HCT116 (cell line): ENCODE data around the gene RPTOR. TPM values are rescaled to one million over a fixed set of nuclear protein-coding genes. Genes with fewer than 3 reads are reported as not detected.

Source experiments
- ATAC-seq: fragments of 200-7000 bp; cut with Tn5 transposase; 2 replicates; pipeline ENCODE4 v1.9.1; 2020; ENCODE audit warnings: mild to moderate bottlenecking, moderate library complexity
- BruUV-seq: library from RNA; stranded (reverse); fragments of 400-500 nt; replicated peaks from 2 replicates; lab custom pipeline; 2021; lab: Mats Ljungman, UMichigan
- CTCF ChIA-PET: fragments of 300-600 bp; sonication (Branson Sonifier 250); formaldehyde crosslinking; loops from one replicate; lab custom pipeline; 2021; ENCODE audit warnings: antibody characterized with exemption; lab: Charles Lee
- POLR2A ChIA-PET: fragments of 300-600, 350-600 bp; sonication (Branson Sonifier 250); formaldehyde crosslinking; loops from one replicate; lab custom pipeline; 2021; ENCODE audit warnings: antibody characterized with exemption; lab: Charles Lee
- RAD21 ChIA-PET, 2 experiments: fragments of 300-600 bp; sonication (Branson Sonifier 250); formaldehyde crosslinking; loops; one replicate each; lab custom pipeline; 2023; ENCODE audit warnings: low total read pairs in 2 of 2; ENCODE audit not compliant: uncharacterized antibody in 2 of 2, unreplicated experiment in 2 of 2, low non-redundant PET in 1 of 2; lab: Charles Lee
- DNase-seq: peaks from one replicate; pipeline ENCODE4 v3.0.0-alpha.2; 2010; ENCODE audit warnings: low read depth, low spot score
- H2AFZ ChIP-seq: fragments of 200-600 bp; shearing (Covaris generic), sonication (generic); 2 replicates; pipeline ENCODE4 v1.6.1; 2017; ENCODE audit warnings: low read depth, mixed run types, mixed read lengths, antibody characterized with exemption, low read length; ENCODE audit not compliant: poor library complexity, severe bottlenecking
- H3K27ac ChIP-seq: 2 replicates; pipeline ENCODE4 v1.5.1; 2012; ENCODE audit warnings: low read depth, low read length
- H3K27me3 ChIP-seq: fragments of 200-600 bp; sonication (generic); 2 replicates; pipeline ENCODE4 v1.6.1; 2016; ENCODE audit warnings: mixed run types, low read length, mixed read lengths; ENCODE audit not compliant: insufficient read depth
- H3K36me3 ChIP-seq, 2 experiments: fragments of 200-500 bp in 1 of 2; fragments of 200-600 bp in 1 of 2; sonication (Bioruptor generic) in 1 of 2; sonication (generic) in 1 of 2; 2 replicates each; pipeline versions ENCODE4 v1.5.1 to v1.6.1; 2014 to 2016; ENCODE audit warnings: low read length in 2 of 2, inconsistent platforms in 1 of 2, mixed read lengths in 1 of 2, mixed run types in 1 of 2; ENCODE audit not compliant: insufficient read depth in 2 of 2, control insufficient read depth in 1 of 2
- H3K4me1 ChIP-seq, 2 experiments: fragments of 200-600 bp in 1 of 2; sonication (generic) in 1 of 2; 2 replicates each; pipeline versions ENCODE4 v1.5.1 to v1.6.1; 2012 to 2017; ENCODE audit warnings: low read length in 2 of 2, inconsistent platforms in 1 of 2, mild to moderate bottlenecking in 1 of 2, mixed read lengths in 1 of 2, mixed run types in 1 of 2, moderate library complexity in 1 of 2; ENCODE audit not compliant: insufficient read depth in 2 of 2, control insufficient read depth in 1 of 2
- H3K4me2 ChIP-seq: fragments of 200-600 bp; sonication (generic); 2 replicates; pipeline ENCODE4 v1.6.1; 2017; ENCODE audit warnings: mixed run types, low read length, mixed read lengths
- H3K4me3 ChIP-seq, 2 experiments: fragments of 200-600 bp in 1 of 2; sonication (generic) in 1 of 2; replicated peaks in 1 of 2; 2 replicates each; pipeline ENCODE4 v1.5.1; 2011 to 2016; ENCODE audit warnings: low read length in 2 of 2, control low read depth in 1 of 2, low read depth in 1 of 2, mild to moderate bottlenecking in 1 of 2, mixed read lengths in 1 of 2, mixed run types in 1 of 2
- H3K79me2 ChIP-seq: fragments of 200-600 bp; sonication (generic); 2 replicates; pipeline ENCODE4 v1.6.1; 2017; ENCODE audit warnings: mild to moderate bottlenecking, mixed run types, low read length, moderate library complexity, mixed read lengths; ENCODE audit not compliant: insufficient read depth
- H3K9ac ChIP-seq: fragments of 200-600 bp; sonication (generic); 2 replicates; pipeline ENCODE4 v1.6.1; 2016; ENCODE audit warnings: low read length, mixed read lengths
- H3K9me2 ChIP-seq: fragments of 200-600 bp; sonication (generic), shearing (Covaris generic); 2 replicates; pipeline ENCODE4 v1.6.1; 2017; ENCODE audit warnings: mixed run types, mild to moderate bottlenecking, moderate library complexity; ENCODE audit not compliant: insufficient read depth
- H3K9me3 ChIP-seq, 2 experiments: fragments of 200-500 bp in 1 of 2; fragments of 200-600 bp in 1 of 2; sonication (Bioruptor generic) in 1 of 2; sonication (generic) in 1 of 2; 2 replicates each; pipeline ENCODE4 v1.6.1; 2014 to 2017; ENCODE audit warnings: low read length in 2 of 2, mixed read lengths in 2 of 2, inconsistent platforms in 1 of 2, low read depth in 1 of 2, mild to moderate bottlenecking in 1 of 2, mixed run types in 1 of 2, moderate library complexity in 1 of 2; ENCODE audit not compliant: control insufficient read depth in 1 of 2, insufficient read depth in 1 of 2
- H4K20me1 ChIP-seq: fragments of 200-600 bp; sonication (generic), shearing (Covaris generic); 2 replicates; pipeline ENCODE4 v1.6.1; 2017; ENCODE audit warnings: mixed run types, mild to moderate bottlenecking, moderate library complexity; ENCODE audit not compliant: insufficient read depth
- CBX3 ChIP-seq: IDR thresholded peaks from 2 replicates; pipeline ENCODE4 v1.6.1; 2012; ENCODE audit warnings: low read depth
- CEBPB ChIP-seq: IDR thresholded peaks from 2 replicates; pipeline ENCODE4 v1.6.1; 2012; ENCODE audit warnings: low read depth
- EGR1 ChIP-seq: IDR thresholded peaks from 2 replicates; pipeline ENCODE4 v1.6.1; 2012; ENCODE audit warnings: low read depth
- ELF1 ChIP-seq: IDR thresholded peaks from 2 replicates; pipeline ENCODE4 v1.6.1; 2012; ENCODE audit warnings: low read depth, borderline replicate concordance
- EZH2phosphoT487 ChIP-seq: fragments of 200-600 bp; IDR thresholded peaks from 2 replicates; pipeline ENCODE4 v1.6.1; 2018; ENCODE audit warnings: antibody characterized with exemption, borderline replicate concordance
- JUND ChIP-seq: IDR thresholded peaks from 2 replicates; pipeline ENCODE4 v1.6.1; 2012
- MAX ChIP-seq: IDR thresholded peaks from 2 replicates; pipeline ENCODE4 v1.6.1; 2012
- POLR2AphosphoS5 ChIP-seq: IDR thresholded peaks from 2 replicates; pipeline ENCODE4 v1.6.1; 2011; ENCODE audit warnings: mild to moderate bottlenecking, low read depth, low read length, moderate library complexity
- RAD21 ChIP-seq: IDR thresholded peaks from 2 replicates; pipeline ENCODE4 v1.6.1; 2012; ENCODE audit warnings: low read depth, mild to moderate bottlenecking
- SIN3A ChIP-seq: IDR thresholded peaks from 2 replicates; pipeline ENCODE4 v1.6.1; 2012; ENCODE audit warnings: low read depth
- YY1 ChIP-seq: IDR thresholded peaks from 2 replicates; pipeline ENCODE4 v1.6.1; 2011; ENCODE audit warnings: low read length, low read depth, moderate library complexity, mild to moderate bottlenecking; ENCODE audit not compliant: insufficient replicate concordance; ENCODE audit errors: extremely low read depth
- ZBTB33 ChIP-seq: IDR thresholded peaks from 2 replicates; pipeline ENCODE4 v1.6.1; 2011; ENCODE audit warnings: mild to moderate bottlenecking, low read length, moderate library complexity; ENCODE audit not compliant: insufficient replicate concordance; ENCODE audit errors: extremely low read depth
- intact Hi-C: fragments of 100-400 bp; cut with micrococcal nuclease; formaldehyde crosslinking; loops from 2 replicates; pipeline ENCODE4 v1.10.0; 2022
- total RNA-seq: library from RNA; stranded (reverse); gene quantifications from one replicate; pipeline ENCODE4 v1.2.1, GENCODE V29; 2021; ENCODE audit not compliant: unreplicated experiment
- TF ChIP-seq, protein P1 (sequence below), 3 experiments: fragments of 200-600 bp in 1 of 3; sonication (generic) in 1 of 3; IDR thresholded peaks in 2 of 3; conservative IDR thresholded peaks in 1 of 3; 2 replicates each; pipeline ENCODE4 v1.5.1; 2012 to 2017; ENCODE audit warnings: low read depth in 2 of 3, low read length in 2 of 3, antibody characterized with exemption in 1 of 3, borderline replicate concordance in 1 of 3, control low read depth in 1 of 3, mild to moderate bottlenecking in 1 of 3, mixed read lengths in 1 of 3, mixed run types in 1 of 3, moderate library complexity in 1 of 3; ENCODE audit not compliant: insufficient read depth in 1 of 3
- TF ChIP-seq, protein P2 (sequence below): IDR thresholded peaks from 2 replicates; pipeline ENCODE4 v1.6.1; 2012; ENCODE audit warnings: low read depth

RPTOR gene
- total RNA-seq, 1 experiment from 2014 or later, result 69.5 TPM

GRCh38 chr17:80997424-80998117, 452.9 kb downstream of the RPTOR start:
- ATAC-seq (no peak), DNase-seq (no peak)
- Histone ChIP-seq H3K4me1 (peaks cover 16 to 22% of the 10 kb centered on the region in 2 experiments), H3K79me2 (peaks cover 5% of the 10 kb centered on the region; the same call in 1 of the 2 replicates), H3K9me2 (no peaks in the 10 kb centered on the region), H3K36me3 (peaks cover 24 to 36% of the 10 kb centered on the region in 2 experiments; a peak in 3 of 4 replicates), H2AFZ (no peak overlapping the region), H3K4me2 (no peak overlapping the region), H3K9me3 (no peaks in the 10 kb centered on the region), H4K20me1 (no peaks in the 10 kb centered on the region), H3K27me3 (no peaks in the 10 kb centered on the region), H3K27ac (no peak overlapping the region), H3K4me3 (no peak overlapping the region), H3K9ac (no peak overlapping the region)
- ChIA-PET POLR2A (no interaction called here), RAD21 (no interaction called here), CTCF (no interaction called here)
- TF ChIP-seq RAD21 (no peak), CEBPB (no peak), YY1 (no peak), CBX3 (no peak), EZH2phosphoT487 (no peak), SIN3A (no peak), EGR1 (no peak), MAX (no peak), ZBTB33 (no peak), POLR2AphosphoS5 (no peak), ELF1 (no peak), JUND (no peak)
- TF ChIP-seq, protein P1, sequence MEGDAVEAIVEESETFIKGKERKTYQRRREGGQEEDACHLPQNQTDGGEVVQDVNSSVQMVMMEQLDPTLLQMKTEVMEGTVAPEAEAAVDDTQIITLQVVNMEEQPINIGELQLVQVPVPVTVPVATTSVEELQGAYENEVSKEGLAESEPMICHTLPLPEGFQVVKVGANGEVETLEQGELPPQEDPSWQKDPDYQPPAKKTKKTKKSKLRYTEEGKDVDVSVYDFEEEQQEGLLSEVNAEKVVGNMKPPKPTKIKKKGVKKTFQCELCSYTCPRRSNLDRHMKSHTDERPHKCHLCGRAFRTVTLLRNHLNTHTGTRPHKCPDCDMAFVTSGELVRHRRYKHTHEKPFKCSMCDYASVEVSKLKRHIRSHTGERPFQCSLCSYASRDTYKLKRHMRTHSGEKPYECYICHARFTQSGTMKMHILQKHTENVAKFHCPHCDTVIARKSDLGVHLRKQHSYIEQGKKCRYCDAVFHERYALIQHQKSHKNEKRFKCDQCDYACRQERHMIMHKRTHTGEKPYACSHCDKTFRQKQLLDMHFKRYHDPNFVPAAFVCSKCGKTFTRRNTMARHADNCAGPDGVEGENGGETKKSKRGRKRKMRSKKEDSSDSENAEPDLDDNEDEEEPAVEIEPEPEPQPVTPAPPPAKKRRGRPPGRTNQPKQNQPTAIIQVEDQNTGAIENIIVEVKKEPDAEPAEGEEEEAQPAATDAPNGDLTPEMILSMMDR (IDR thresholded peaks at IDR 0.05 in 2 of 3, conservative IDR thresholded peaks at IDR 0.05 in 1 of 3; ENCODE audit: borderline replicate concordance in 1 of 3, insufficient read depth in 1 of 3, low read depth in 2 of 3, low read length in 2 of 3), result no peak
- TF ChIP-seq, protein P2, sequence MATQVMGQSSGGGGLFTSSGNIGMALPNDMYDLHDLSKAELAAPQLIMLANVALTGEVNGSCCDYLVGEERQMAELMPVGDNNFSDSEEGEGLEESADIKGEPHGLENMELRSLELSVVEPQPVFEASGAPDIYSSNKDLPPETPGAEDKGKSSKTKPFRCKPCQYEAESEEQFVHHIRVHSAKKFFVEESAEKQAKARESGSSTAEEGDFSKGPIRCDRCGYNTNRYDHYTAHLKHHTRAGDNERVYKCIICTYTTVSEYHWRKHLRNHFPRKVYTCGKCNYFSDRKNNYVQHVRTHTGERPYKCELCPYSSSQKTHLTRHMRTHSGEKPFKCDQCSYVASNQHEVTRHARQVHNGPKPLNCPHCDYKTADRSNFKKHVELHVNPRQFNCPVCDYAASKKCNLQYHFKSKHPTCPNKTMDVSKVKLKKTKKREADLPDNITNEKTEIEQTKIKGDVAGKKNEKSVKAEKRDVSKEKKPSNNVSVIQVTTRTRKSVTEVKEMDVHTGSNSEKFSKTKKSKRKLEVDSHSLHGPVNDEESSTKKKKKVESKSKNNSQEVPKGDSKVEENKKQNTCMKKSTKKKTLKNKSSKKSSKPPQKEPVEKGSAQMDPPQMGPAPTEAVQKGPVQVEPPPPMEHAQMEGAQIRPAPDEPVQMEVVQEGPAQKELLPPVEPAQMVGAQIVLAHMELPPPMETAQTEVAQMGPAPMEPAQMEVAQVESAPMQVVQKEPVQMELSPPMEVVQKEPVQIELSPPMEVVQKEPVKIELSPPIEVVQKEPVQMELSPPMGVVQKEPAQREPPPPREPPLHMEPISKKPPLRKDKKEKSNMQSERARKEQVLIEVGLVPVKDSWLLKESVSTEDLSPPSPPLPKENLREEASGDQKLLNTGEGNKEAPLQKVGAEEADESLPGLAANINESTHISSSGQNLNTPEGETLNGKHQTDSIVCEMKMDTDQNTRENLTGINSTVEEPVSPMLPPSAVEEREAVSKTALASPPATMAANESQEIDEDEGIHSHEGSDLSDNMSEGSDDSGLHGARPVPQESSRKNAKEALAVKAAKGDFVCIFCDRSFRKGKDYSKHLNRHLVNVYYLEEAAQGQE, result no peak
- no TSS peak for BruUV-seq
- intact Hi-C loops, result no loop called here
